H1 (cell line): ENCODE data around the gene MICU1. TPM values are rescaled to one million over a fixed set of nuclear protein-coding genes. Genes with fewer than 3 reads are reported as not detected.

Experiments used
- CTCF ChIA-PET: fragments of 300-600 bp; sonication (Branson Sonifier 250); formaldehyde crosslinking; loops from one replicate; lab custom pipeline; 2021; ENCODE audit not compliant: partially characterized antibody; lab: Charles Lee
- POLR2A ChIA-PET: fragments of 300-600 bp; sonication (Branson Sonifier 250); formaldehyde crosslinking; loops from one replicate; lab custom pipeline; 2021; ENCODE audit warnings: inconsistent platforms; ENCODE audit not compliant: partially characterized antibody; lab: Charles Lee
- DNase-seq, 2 experiments: peaks; one replicate each; pipeline versions ENCODE4 v3.0.0 to v3.0.0-alpha.2; 2010 to 2022; ENCODE audit warnings: low spot score in 2 of 2, low read depth in 1 of 2, mixed read lengths in 1 of 2
- FAIRE-seq: peaks from 2 replicates; lab custom pipeline; 2011; peaks lifted over from hg19 to GRCh38; lab: Jason Lieb, UNC
- H2AFZ ChIP-seq: 2 replicates; pipeline ENCODE4 v1.8.1; 2012; ENCODE audit warnings: low read length, inconsistent platforms
- H2AK5ac ChIP-seq: 2 replicates; pipeline ENCODE4 v1.6.1; 2013; ENCODE audit warnings: low read depth, low read length
- H2BK120ac ChIP-seq: replicated peaks from 2 replicates; pipeline ENCODE3; 2013; ENCODE audit warnings: low read depth, low read length, inconsistent platforms
- H2BK12ac ChIP-seq: 2 replicates; pipeline ENCODE4 v1.6.1; 2013; ENCODE audit warnings: low read depth, low read length
- H2BK15ac ChIP-seq: 2 replicates; pipeline ENCODE4 v1.6.1; 2013; ENCODE audit warnings: low read length
- H2BK20ac ChIP-seq: 2 replicates; pipeline ENCODE4 v1.6.1; 2013; ENCODE audit warnings: low read length
- H2BK5ac ChIP-seq: 2 replicates; pipeline ENCODE4 v1.6.1; 2013; ENCODE audit warnings: low read depth, low read length
- H3K14ac ChIP-seq: 2 replicates; pipeline ENCODE4 v1.6.1; 2013; ENCODE audit warnings: inconsistent platforms; ENCODE audit not compliant: insufficient read length
- H3K18ac ChIP-seq: 2 replicates; pipeline ENCODE4 v1.6.1; 2013; ENCODE audit warnings: low read length; ENCODE audit errors: extremely low read depth
- H3K23ac ChIP-seq: 2 replicates; pipeline ENCODE4 v1.6.1; 2013; ENCODE audit warnings: inconsistent platforms; ENCODE audit not compliant: insufficient read length
- H3K23me2 ChIP-seq: 2 replicates; pipeline ENCODE4 v1.6.1; 2013; ENCODE audit warnings: low read depth, low read length
- H3K27ac ChIP-seq: 2 replicates; pipeline ENCODE4 v1.6.1; 2011; ENCODE audit warnings: low read depth, low read length, inconsistent platforms
- H3K27me3 ChIP-seq, 4 experiments: replicated peaks in 1 of 4; 1 replicate in 1 of 4; 2 replicates in 3 of 4; pipeline versions ENCODE4 v1.6.1 to v1.8.1; 2011 to 2013; ENCODE audit warnings: low read length in 3 of 4, mild to moderate bottlenecking in 3 of 4, inconsistent platforms in 2 of 4, mixed read lengths in 2 of 4, moderate library complexity in 1 of 4; ENCODE audit not compliant: control insufficient read depth in 3 of 4, insufficient read depth in 3 of 4; ENCODE audit errors: extremely low read depth in 1 of 4
- H3K36me3 ChIP-seq, 4 experiments: 2 replicates each; pipeline versions ENCODE4 v1.6.1 to v1.8.1; 2011 to 2013; ENCODE audit warnings: mild to moderate bottlenecking in 4 of 4, low read length in 3 of 4, moderate library complexity in 2 of 4, control low read depth in 1 of 4, inconsistent platforms in 1 of 4; ENCODE audit not compliant: insufficient read depth in 4 of 4, control insufficient read depth in 2 of 4
- H3K4ac ChIP-seq: replicated peaks from 2 replicates; pipeline ENCODE3; 2013; ENCODE audit warnings: low read length, low read depth, mixed read lengths, inconsistent platforms; ENCODE audit not compliant: insufficient read length
- H3K4me1 ChIP-seq, 4 experiments: replicated peaks in 1 of 4; 1 replicate in 1 of 4; 2 replicates in 3 of 4; pipeline versions ENCODE4 v1.6.1 to v1.8.1; 2011 to 2013; ENCODE audit warnings: low read length in 3 of 4, inconsistent platforms in 2 of 4, mixed read lengths in 1 of 4; ENCODE audit not compliant: insufficient read depth in 4 of 4, control insufficient read depth in 3 of 4
- H3K4me2 ChIP-seq, 2 experiments: 2 replicates each; pipeline versions ENCODE4 v1.6.1 to v1.8.1; 2011 to 2013; ENCODE audit warnings: low read depth in 2 of 2, low read length in 2 of 2, control low read depth in 1 of 2, inconsistent platforms in 1 of 2, mild to moderate bottlenecking in 1 of 2; ENCODE audit not compliant: insufficient read depth in 1 of 2
- H3K4me3 ChIP-seq, 4 experiments: fragments of 200-600, 300-600 bp in 1 of 4; sonication (generic), shearing (Covaris generic), sonication (Bioruptor Twin) in 1 of 4; 2 replicates each; pipeline versions ENCODE4 v1.5.1 to v1.8.1; 2011 to 2016; ENCODE audit warnings: low read length in 4 of 4, low read depth in 3 of 4, control low read depth in 2 of 4, inconsistent platforms in 2 of 4, mild to moderate bottlenecking in 2 of 4, mixed read lengths in 1 of 4, moderate library complexity in 1 of 4; ENCODE audit not compliant: insufficient read depth in 2 of 4; ENCODE audit errors: extremely low read depth in 1 of 4
- H3K56ac ChIP-seq: replicated peaks from 2 replicates; pipeline ENCODE3; 2013; ENCODE audit warnings: low read depth, mild to moderate bottlenecking, mixed read lengths, low read length, inconsistent platforms; ENCODE audit not compliant: insufficient read length
- H3K79me1 ChIP-seq: 2 replicates; pipeline ENCODE4 v1.6.1; 2013; ENCODE audit warnings: low read depth, low read length, control low read depth
- H3K79me2 ChIP-seq, 2 experiments: 2 replicates each; pipeline versions ENCODE4 v1.6.1 to v1.8.1; 2012 to 2013; ENCODE audit warnings: low read length in 2 of 2, mild to moderate bottlenecking in 2 of 2, inconsistent platforms in 1 of 2; ENCODE audit not compliant: insufficient read depth in 2 of 2, control insufficient read depth in 1 of 2
- H3K9ac ChIP-seq, 4 experiments: replicated peaks in 1 of 4; 1 replicate in 1 of 4; 2 replicates in 3 of 4; pipeline versions ENCODE4 v1.6.1 to v1.8.1; 2011 to 2013; ENCODE audit warnings: low read depth in 3 of 4, low read length in 3 of 4, control low read depth in 2 of 4, mild to moderate bottlenecking in 2 of 4, moderate library complexity in 2 of 4, inconsistent platforms in 1 of 4; ENCODE audit errors: extremely low read depth in 1 of 4
- H3K9me3 ChIP-seq, 2 experiments: 2 replicates each; pipeline versions ENCODE4 v1.6.1 to v1.8.1; 2012 to 2013; ENCODE audit warnings: mild to moderate bottlenecking in 2 of 2, moderate library complexity in 2 of 2, control low read depth in 1 of 2, inconsistent platforms in 1 of 2, low read depth in 1 of 2, low read length in 1 of 2, mixed read lengths in 1 of 2; ENCODE audit not compliant: insufficient read depth in 2 of 2
- H4K20me1 ChIP-seq, 2 experiments: replicated peaks in 1 of 2; 2 replicates each; pipeline versions ENCODE3 to v1.8.1; 2011 to 2013; ENCODE audit warnings: inconsistent platforms in 2 of 2, low read length in 2 of 2, mild to moderate bottlenecking in 1 of 2; ENCODE audit not compliant: insufficient read depth in 2 of 2, control insufficient read depth in 1 of 2
- H4K5ac ChIP-seq: 2 replicates; pipeline ENCODE4 v1.6.1; 2013; ENCODE audit warnings: low read length, low read depth, mixed read lengths, inconsistent platforms; ENCODE audit not compliant: insufficient read length
- H4K8ac ChIP-seq: 2 replicates; pipeline ENCODE4 v1.8.0; 2013; ENCODE audit warnings: mild to moderate bottlenecking, moderate library complexity, low read length, inconsistent platforms; ENCODE audit not compliant: insufficient read depth; ENCODE audit errors: extremely low read depth
- H4K91ac ChIP-seq: replicated peaks from 2 replicates; pipeline ENCODE3; 2013; ENCODE audit warnings: low read length, mixed read lengths, inconsistent platforms; ENCODE audit not compliant: insufficient read length
- GABPA ChIP-seq: IDR thresholded peaks from 2 replicates; pipeline ENCODE4 v1.6.1; 2011; ENCODE audit warnings: mild to moderate bottlenecking, low read length, moderate library complexity, borderline replicate concordance; ENCODE audit not compliant: insufficient read depth
- MAX ChIP-seq: IDR thresholded peaks from 2 replicates; pipeline ENCODE4 v1.6.1; 2012; ENCODE audit warnings: inconsistent platforms
- PHF8 ChIP-seq: fragments of 200-600 bp; sonication (generic); conservative IDR thresholded peaks from 2 replicates; pipeline ENCODE4 v1.7.1; 2012; ENCODE audit warnings: low read depth, mild to moderate bottlenecking, inconsistent platforms, low read length, moderate library complexity
- POLR2A ChIP-seq, 2 experiments: IDR thresholded peaks; 1 replicate in 1 of 2; 2 replicates in 1 of 2; pipeline ENCODE4 v1.6.1; 2011; ENCODE audit warnings: low read depth in 2 of 2, low read length in 2 of 2, mild to moderate bottlenecking in 2 of 2; ENCODE audit errors: control extremely low read depth in 1 of 2
- RAD21 ChIP-seq, 2 experiments: IDR thresholded peaks in 1 of 2; conservative IDR thresholded peaks in 1 of 2; 2 replicates each; pipeline ENCODE4 v1.6.1; 2011; ENCODE audit warnings: low read depth in 2 of 2, low read length in 2 of 2, improper control_type of control experiment in 1 of 2, inconsistent platforms in 1 of 2, mild to moderate bottlenecking in 1 of 2, moderate library complexity in 1 of 2
- RBBP5 ChIP-seq: IDR thresholded peaks from 2 replicates; pipeline ENCODE4 v1.7.1; 2012; ENCODE audit warnings: low read depth, mild to moderate bottlenecking, inconsistent platforms, low read length, moderate library complexity, borderline replicate concordance
- SIX5 ChIP-seq: IDR thresholded peaks from 2 replicates; pipeline ENCODE4 v1.6.1; 2011; ENCODE audit warnings: mild to moderate bottlenecking, low read depth, low read length
- SP1 ChIP-seq: IDR thresholded peaks from 2 replicates; pipeline ENCODE4 v1.6.1; 2011; ENCODE audit warnings: low read depth, low read length
- SP4 ChIP-seq: IDR thresholded peaks from 2 replicates; pipeline ENCODE4 v1.6.1; 2012; ENCODE audit warnings: low read length, inconsistent platforms
- SRF ChIP-seq: IDR thresholded peaks from 2 replicates; pipeline ENCODE4 v1.6.1; 2011; ENCODE audit warnings: mild to moderate bottlenecking, low read depth, low read length, moderate library complexity
- TCF12 ChIP-seq: IDR thresholded peaks from 2 replicates; pipeline ENCODE4 v1.6.1; 2011; ENCODE audit warnings: low read depth, mild to moderate bottlenecking, low read length
- ZNF274 ChIP-seq: IDR thresholded peaks from 2 replicates; pipeline ENCODE4 v1.7.0; 2012; ENCODE audit warnings: low read length, borderline replicate concordance; ENCODE audit errors: extremely low read depth
- WGBS, 2 experiments: shearing (Covaris generic) in 1 of 2; methylation state at CpG; one replicate each; pipeline versions ENCODE4 v1.1.6 to v1.1.7; 2013 to 2015; ENCODE audit warnings: low lambda C conversion rate in 2 of 2, mixed read lengths in 2 of 2, inconsistent platforms in 1 of 2, low coverage in 1 of 2, missing lambda C conversion rate in 1 of 2; ENCODE audit not compliant: insufficient replicate concordance in 2 of 2, insufficient coverage in 1 of 2, insufficient read length in 1 of 2; ENCODE audit errors: extremely low coverage in 1 of 2, missing lambda C conversion rate in 1 of 2; 5-methylcytosine and 5-hydroxymethylcytosine counted together
- polyA plus RNA-seq, 7 experiments: library from polyadenylated mRNA; depleted of rRNA in 3 of 7; stranded (reverse) in 5 of 7; unstranded in 2 of 7; fragments of >200 nt in 5 of 7; fragments of 200-250 nt in 2 of 7; gene quantifications; 1 replicate in 5 of 7; 2 replicates in 1 of 7; 4 replicates in 1 of 7; pipeline versions ENCODE4 v1.2.1 to v1.2.3, GENCODE V29; 2011 to 2013; ENCODE audit warnings: missing spikeins in 2 of 7, mixed read lengths in 2 of 7
- total RNA-seq: library from RNA; stranded (reverse); fragmentation: NEBNext Ultra II Directional; extraction: Animal tissue kit (Norgen Biotek cat#: 25700); gene quantifications from 2 replicates; pipeline ENCODE4 v1.2.1, GENCODE V29; 2021

Gene MICU1
- total and polyA plus RNA-seq, 2 of the 8 experiments (the other 6 are each of a cell fraction or from before 2014, with no cell fraction given) = 18.0 to 36.7 TPM

GRCh38 chr10:72344932-72345331 is 280.9 kb downstream of the MICU1 start:
- no peak overlapping the region for H2AFZ ChIP-seq
- no peak overlapping the region for H2BK120ac ChIP-seq
- ChIA-PET CTCF (interaction anchor here (1.2 to 1.5 kb wide), 2 partner anchors 70 to 219 kb away, joined by 3 to 4 read pairs; no protein-coding TSS in a partner anchor), POLR2A (interaction anchor here (0.9 to 5.6 kb wide), 4 partner anchors 8 to 73 kb away, joined by 3 to 64 read pairs (median 5); partner anchors contain the start of genes DDIT4 and DNAJB12)
- peaks cover 0 to 8% of the 10 kb centered on the region in 2 experiments; a peak in 2 of 4 replicates for H3K79me2 ChIP-seq
- no peak overlapping the region for H2AK5ac ChIP-seq
- H3K4me2 ChIP-seq = no peak overlapping the region
- no peak overlapping the region for H2BK5ac ChIP-seq
- H3K23me2 ChIP-seq = no peaks in the 10 kb centered on the region
- H3K56ac ChIP-seq = no peak overlapping the region
- no peaks in the 10 kb centered on the region for H3K9me3 ChIP-seq
- no peak overlapping the region for H4K5ac ChIP-seq
- no peak overlapping the region for H2BK12ac ChIP-seq
- H2BK20ac ChIP-seq = no peak overlapping the region
- peaks cover 0 to 1% of the 10 kb centered on the region in 2 experiments for H4K20me1 ChIP-seq
- H4K91ac ChIP-seq = no peak overlapping the region
- H3K27ac ChIP-seq = no peak overlapping the region
- WGBS, 2 experiments = 93% methylated on average over 11 of the region's 11 CpGs; no CpG with 5 or more reads in 1 of the 2 experiments
- H3K27me3 ChIP-seq = no peaks in the 10 kb centered on the region
- H2BK15ac ChIP-seq = no peak overlapping the region
- DNase-seq = no peak
- H3K4me1 ChIP-seq = no peaks in the 10 kb centered on the region
- H4K8ac ChIP-seq = peak overlapping the region; percentile 68; the same call in 1 of the 2 replicates
- H3K9ac ChIP-seq = no peak overlapping the region
- H3K18ac ChIP-seq = no peak overlapping the region
- no peak overlapping the region for H3K4ac ChIP-seq
- no peak overlapping the region for H3K4me3 ChIP-seq
- peaks cover 3 to 9% (median 3%) of the 10 kb centered on the region in 4 experiments; a peak in 5 of 8 replicates for H3K36me3 ChIP-seq
- H3K23ac ChIP-seq = no peak overlapping the region
- TF ChIP-seq MAX = no peak
- TF ChIP-seq SP1 = no peak
- TF ChIP-seq RBBP5 = no peak
- TF ChIP-seq PHF8 = no peak
- TF ChIP-seq SP4 = no peak
- no peak for TF ChIP-seq TCF12
- no peak for TF ChIP-seq POLR2A (IDR thresholded peaks at IDR 0.05; ENCODE audit: control extremely low read depth in 1 of 2, low read depth in 2 of 2, low read length in 2 of 2)
- no peak for TF ChIP-seq SIX5
- no peak for TF ChIP-seq SRF
- no peak for TF ChIP-seq RAD21 (IDR thresholded peaks at IDR 0.05 in 1 of 2, conservative IDR thresholded peaks at IDR 0.05 in 1 of 2; ENCODE audit: low read depth in 2 of 2, low read length in 2 of 2)
- TF ChIP-seq ZNF274 = no peak
- no peak for TF ChIP-seq GABPA
- no peak overlapping the region for H3K14ac ChIP-seq
- peaks cover 4% of the 10 kb centered on the region; the same call in 1 of the 2 replicates for H3K79me1 ChIP-seq
- FAIRE-seq = no peak
